Measurements from ENCODE around the gene OSGIN1. TPM values are rescaled to one million over a fixed set of nuclear protein-coding genes. Genes with fewer than 3 reads are reported as not detected.

OSGIN1 gene
- polyA plus RNA-seq, 1 donor from 2014 or later = 2.1 TPM

DNA sequence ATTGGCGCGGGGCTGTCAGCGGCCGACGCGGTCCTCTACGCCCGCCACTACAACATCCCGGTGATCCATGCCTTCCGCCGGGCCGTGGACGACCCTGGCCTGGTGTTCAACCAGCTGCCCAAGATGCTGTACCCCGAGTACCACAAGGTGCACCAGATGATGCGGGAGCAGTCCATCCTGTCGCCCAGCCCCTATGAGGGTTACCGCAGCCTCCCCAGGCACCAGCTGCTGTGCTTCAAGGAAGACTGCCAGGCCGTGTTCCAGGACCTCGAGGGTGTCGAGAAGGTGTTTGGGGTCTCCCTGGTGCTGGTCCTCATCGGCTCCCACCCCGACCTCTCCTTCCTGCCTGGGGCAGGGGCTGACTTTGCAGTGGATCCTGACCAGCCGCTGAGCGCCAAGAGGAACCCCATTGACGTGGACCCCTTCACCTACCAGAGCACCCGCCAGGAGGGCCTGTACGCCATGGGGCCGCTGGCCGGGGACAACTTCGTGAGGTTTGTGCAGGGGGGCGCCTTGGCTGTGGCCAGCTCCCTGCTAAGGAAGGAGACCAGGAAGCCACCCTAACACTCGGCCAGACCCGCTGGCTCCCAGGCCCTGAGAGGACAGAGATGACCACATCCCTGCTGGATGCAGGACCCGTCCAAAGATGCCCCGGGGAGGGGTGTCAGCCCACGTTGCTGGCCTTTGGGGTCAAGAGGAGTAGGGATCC lies 12.6 kb downstream of the OSGIN1 start:
- no peaks in the 10 kb centered on the region for H3K79me2 ChIP-seq (replicated peaks; ENCODE audit: insufficient read depth, low read length)
- no peaks in the 10 kb centered on the region for H3F3A ChIP-seq (ENCODE audit: insufficient read depth, low read length, poor library complexity, severe bottlenecking)
- H3K4me3 ChIP-seq (ENCODE audit: low read length) = no peak overlapping the region
- H4K20me1 ChIP-seq (ENCODE audit: insufficient read depth) = no peaks in the 10 kb centered on the region
- no peak overlapping the region for H3K4me2 ChIP-seq (ENCODE audit: low read length)
- H3K9ac ChIP-seq (ENCODE audit: low read length) = no peak overlapping the region
- no peaks in the 10 kb centered on the region for H3K9me3 ChIP-seq (ENCODE audit: low read length)
- TF ChIP-seq TAF1 (IDR thresholded peaks at IDR 0.05; ENCODE audit: low read depth) (no peak), RAD21 (conservative IDR thresholded peaks at IDR 0.05) (no peak), POLR2AphosphoS5 (IDR thresholded peaks at IDR 0.05) (no peak), EZH2 (IDR thresholded peaks at IDR 0.05; ENCODE audit: borderline replicate concordance, insufficient read depth, low read length, poor library complexity, severe bottlenecking) (no peak), MXI1 (conservative IDR thresholded peaks at IDR 0.05; ENCODE audit: poor library complexity, severe bottlenecking) (no peak), SMC3 (conservative IDR thresholded peaks at IDR 0.05; ENCODE audit: poor library complexity) (no peak), EP300 (conservative IDR thresholded peaks at IDR 0.05; ENCODE audit: poor library complexity, severe bottlenecking) (no peak)
- TF ChIP-seq, protein P1, sequence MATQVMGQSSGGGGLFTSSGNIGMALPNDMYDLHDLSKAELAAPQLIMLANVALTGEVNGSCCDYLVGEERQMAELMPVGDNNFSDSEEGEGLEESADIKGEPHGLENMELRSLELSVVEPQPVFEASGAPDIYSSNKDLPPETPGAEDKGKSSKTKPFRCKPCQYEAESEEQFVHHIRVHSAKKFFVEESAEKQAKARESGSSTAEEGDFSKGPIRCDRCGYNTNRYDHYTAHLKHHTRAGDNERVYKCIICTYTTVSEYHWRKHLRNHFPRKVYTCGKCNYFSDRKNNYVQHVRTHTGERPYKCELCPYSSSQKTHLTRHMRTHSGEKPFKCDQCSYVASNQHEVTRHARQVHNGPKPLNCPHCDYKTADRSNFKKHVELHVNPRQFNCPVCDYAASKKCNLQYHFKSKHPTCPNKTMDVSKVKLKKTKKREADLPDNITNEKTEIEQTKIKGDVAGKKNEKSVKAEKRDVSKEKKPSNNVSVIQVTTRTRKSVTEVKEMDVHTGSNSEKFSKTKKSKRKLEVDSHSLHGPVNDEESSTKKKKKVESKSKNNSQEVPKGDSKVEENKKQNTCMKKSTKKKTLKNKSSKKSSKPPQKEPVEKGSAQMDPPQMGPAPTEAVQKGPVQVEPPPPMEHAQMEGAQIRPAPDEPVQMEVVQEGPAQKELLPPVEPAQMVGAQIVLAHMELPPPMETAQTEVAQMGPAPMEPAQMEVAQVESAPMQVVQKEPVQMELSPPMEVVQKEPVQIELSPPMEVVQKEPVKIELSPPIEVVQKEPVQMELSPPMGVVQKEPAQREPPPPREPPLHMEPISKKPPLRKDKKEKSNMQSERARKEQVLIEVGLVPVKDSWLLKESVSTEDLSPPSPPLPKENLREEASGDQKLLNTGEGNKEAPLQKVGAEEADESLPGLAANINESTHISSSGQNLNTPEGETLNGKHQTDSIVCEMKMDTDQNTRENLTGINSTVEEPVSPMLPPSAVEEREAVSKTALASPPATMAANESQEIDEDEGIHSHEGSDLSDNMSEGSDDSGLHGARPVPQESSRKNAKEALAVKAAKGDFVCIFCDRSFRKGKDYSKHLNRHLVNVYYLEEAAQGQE (IDR thresholded peaks at IDR 0.05; ENCODE audit: borderline replicate concordance) = no peak
- TF ChIP-seq, protein P2, sequence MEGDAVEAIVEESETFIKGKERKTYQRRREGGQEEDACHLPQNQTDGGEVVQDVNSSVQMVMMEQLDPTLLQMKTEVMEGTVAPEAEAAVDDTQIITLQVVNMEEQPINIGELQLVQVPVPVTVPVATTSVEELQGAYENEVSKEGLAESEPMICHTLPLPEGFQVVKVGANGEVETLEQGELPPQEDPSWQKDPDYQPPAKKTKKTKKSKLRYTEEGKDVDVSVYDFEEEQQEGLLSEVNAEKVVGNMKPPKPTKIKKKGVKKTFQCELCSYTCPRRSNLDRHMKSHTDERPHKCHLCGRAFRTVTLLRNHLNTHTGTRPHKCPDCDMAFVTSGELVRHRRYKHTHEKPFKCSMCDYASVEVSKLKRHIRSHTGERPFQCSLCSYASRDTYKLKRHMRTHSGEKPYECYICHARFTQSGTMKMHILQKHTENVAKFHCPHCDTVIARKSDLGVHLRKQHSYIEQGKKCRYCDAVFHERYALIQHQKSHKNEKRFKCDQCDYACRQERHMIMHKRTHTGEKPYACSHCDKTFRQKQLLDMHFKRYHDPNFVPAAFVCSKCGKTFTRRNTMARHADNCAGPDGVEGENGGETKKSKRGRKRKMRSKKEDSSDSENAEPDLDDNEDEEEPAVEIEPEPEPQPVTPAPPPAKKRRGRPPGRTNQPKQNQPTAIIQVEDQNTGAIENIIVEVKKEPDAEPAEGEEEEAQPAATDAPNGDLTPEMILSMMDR (IDR thresholded peaks at IDR 0.05; ENCODE audit: poor library complexity, severe bottlenecking) = no peak
- no peak overlapping the region for H2AFZ ChIP-seq (ENCODE audit: low read depth, low read length)
- H3K27ac ChIP-seq (ENCODE audit: low read length) = no peak overlapping the region
- H3K9me2 ChIP-seq (ENCODE audit: insufficient read depth, low read length) = no peaks in the 10 kb centered on the region
- H3K27me3 ChIP-seq (ENCODE audit: insufficient read depth, low read depth, low read length) = peaks cover 7% of the 10 kb centered on the region
- no peaks in the 10 kb centered on the region for H3K36me3 ChIP-seq (ENCODE audit: insufficient read depth, low read length)

DNA sequence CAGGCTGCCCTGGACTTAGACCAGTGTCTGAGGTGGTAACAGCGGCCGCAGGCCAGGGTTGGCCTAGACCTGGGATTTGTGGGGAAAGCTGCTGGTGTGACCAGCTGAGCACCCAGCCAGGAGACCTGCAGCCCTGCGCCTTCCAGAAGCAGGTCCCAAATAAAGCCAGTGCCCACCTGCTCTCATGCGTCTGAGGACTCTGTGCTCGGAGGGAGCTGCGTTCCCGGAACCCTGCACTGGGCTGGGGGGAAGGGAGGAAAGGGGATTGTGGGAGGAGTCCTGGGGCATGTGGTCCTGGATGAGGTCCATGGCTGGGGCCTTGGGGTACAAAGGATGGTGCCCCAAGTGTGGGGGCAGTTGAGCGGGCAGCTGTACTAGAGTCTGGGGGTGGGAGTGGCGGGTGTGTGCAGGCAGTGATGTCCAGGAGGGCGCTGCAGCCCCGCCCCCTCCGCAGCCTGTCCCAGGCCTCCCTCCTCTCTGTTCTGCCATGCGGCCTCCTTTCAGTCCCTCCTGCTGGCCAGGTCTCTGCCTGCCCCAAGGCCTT lies 13.2 kb downstream of the OSGIN1 start:
- TF ChIP-seq TAF1 (IDR thresholded peaks at IDR 0.05; ENCODE audit: low read depth) = no peak
- no peak for TF ChIP-seq EP300 (conservative IDR thresholded peaks at IDR 0.05; ENCODE audit: poor library complexity, severe bottlenecking)
- TF ChIP-seq EZH2 (IDR thresholded peaks at IDR 0.05; ENCODE audit: borderline replicate concordance, insufficient read depth, low read length, poor library complexity, severe bottlenecking) = no peak
- TF ChIP-seq, protein P1 (IDR thresholded peaks at IDR 0.05; ENCODE audit: borderline replicate concordance) = no peak
- no peak for TF ChIP-seq SMC3 (conservative IDR thresholded peaks at IDR 0.05; ENCODE audit: poor library complexity)
- no peak for TF ChIP-seq POLR2AphosphoS5 (IDR thresholded peaks at IDR 0.05)
- TF ChIP-seq MXI1 (conservative IDR thresholded peaks at IDR 0.05; ENCODE audit: poor library complexity, severe bottlenecking) = no peak
- no peak for TF ChIP-seq RAD21 (conservative IDR thresholded peaks at IDR 0.05)
- TF ChIP-seq, protein P2 (IDR thresholded peaks at IDR 0.05; ENCODE audit: poor library complexity, severe bottlenecking) = no peak
- Histone ChIP-seq H3F3A (ENCODE audit: insufficient read depth, low read length, poor library complexity, severe bottlenecking) (no peaks in the 10 kb centered on the region), H3K9ac (ENCODE audit: low read length) (no peak overlapping the region), H3K27ac (ENCODE audit: low read length) (no peak overlapping the region), H3K4me2 (ENCODE audit: low read length) (no peak overlapping the region), H3K79me2 (replicated peaks; ENCODE audit: insufficient read depth, low read length) (no peaks in the 10 kb centered on the region), H4K20me1 (ENCODE audit: insufficient read depth) (no peaks in the 10 kb centered on the region), H3K36me3 (ENCODE audit: insufficient read depth, low read length) (no peaks in the 10 kb centered on the region), H3K27me3 (ENCODE audit: insufficient read depth, low read depth, low read length) (peaks cover 7% of the 10 kb centered on the region), H3K4me3 (ENCODE audit: low read length) (no peak overlapping the region), H2AFZ (ENCODE audit: low read depth, low read length) (no peak overlapping the region), H3K9me2 (ENCODE audit: insufficient read depth, low read length) (no peaks in the 10 kb centered on the region), H3K9me3 (ENCODE audit: low read length) (no peaks in the 10 kb centered on the region)
